BE2C (cell line): ENCODE results near the gene VTI1A.

Experiments
- DNase-seq: peaks from one replicate; pipeline ENCODE4 v3.0.0-alpha.2; 2020
- H3K27me3 ChIP-seq: fragments of 250-450 bp; sonication (Bioruptor Pico); 2 replicates; pipeline ENCODE4 v1.5.1; 2020; ENCODE audit warnings: mild to moderate bottlenecking
- H3K36me3 ChIP-seq: fragments of 250-450 bp; sonication (Bioruptor Pico); 2 replicates; pipeline ENCODE4 v1.5.1; 2020; ENCODE audit warnings: mild to moderate bottlenecking
- H3K4me1 ChIP-seq: fragments of 250-450 bp; sonication (Bioruptor Pico); 2 replicates; pipeline ENCODE4 v1.5.1; 2020
- H3K4me3 ChIP-seq: 2 replicates; pipeline ENCODE4 v1.5.1; 2011; ENCODE audit warnings: low read depth, low read length
- H3K9me3 ChIP-seq: fragments of 250-450 bp; sonication (Bioruptor Pico); 2 replicates; pipeline ENCODE4 v1.5.1; 2020
- CTCF ChIP-seq: IDR thresholded peaks from 2 replicates; pipeline ENCODE4 v1.5.1; 2012; ENCODE audit warnings: mild to moderate bottlenecking, low read depth, low read length

VTI1A gene

GRCh38 chr10:112650588-112651030 is 203.6 kb downstream of the VTI1A start:
- Histone ChIP-seq H3K9me3 (no peaks in the 10 kb centered on the region), H3K4me3 (no peak overlapping the region), H3K36me3 (no peaks in the 10 kb centered on the region), H3K27me3 (no peaks in the 10 kb centered on the region), H3K4me1 (no peaks in the 10 kb centered on the region)
- no peak for TF ChIP-seq CTCF
- DNase-seq: no peak

GRCh38 chr10:112653215-112653614 is 206.2 kb downstream of the VTI1A start:
- no peak for DNase-seq
- no peaks in the 10 kb centered on the region for H3K9me3 ChIP-seq
- no peak for TF ChIP-seq CTCF
- no peaks in the 10 kb centered on the region for H3K4me1 ChIP-seq
- no peak overlapping the region for H3K4me3 ChIP-seq
- H3K27me3 ChIP-seq: no peaks in the 10 kb centered on the region
- H3K36me3 ChIP-seq: no peaks in the 10 kb centered on the region

- H3K9me3 ChIP-seq: no peaks in the 10 kb centered on the region
- no peaks in the 10 kb centered on the region for H3K27me3 ChIP-seq
- H3K4me1 ChIP-seq: no peaks in the 10 kb centered on the region
- H3K4me3 ChIP-seq: no peak overlapping the region
- H3K36me3 ChIP-seq: no peaks in the 10 kb centered on the region
- TF ChIP-seq CTCF: no peak
- no peak for DNase-seq
These were observed 206.8 kb downstream of the VTI1A start for GRCh38 chr10:112653851-112654250.

GRCh38 chr10:112654794-112655193 is 207.8 kb downstream of the VTI1A start:
- no peak for TF ChIP-seq CTCF
- no peaks in the 10 kb centered on the region for H3K36me3 ChIP-seq
- H3K27me3 ChIP-seq: no peaks in the 10 kb centered on the region
- H3K4me3 ChIP-seq: no peak overlapping the region
- DNase-seq: no peak
- H3K4me1 ChIP-seq: no peaks in the 10 kb centered on the region
- H3K9me3 ChIP-seq: no peaks in the 10 kb centered on the region

GRCh38 chr10:112655722-112656121 is 208.7 kb downstream of the VTI1A start:
- Histone ChIP-seq H3K36me3 (no peaks in the 10 kb centered on the region), H3K9me3 (no peaks in the 10 kb centered on the region), H3K4me1 (no peaks in the 10 kb centered on the region), H3K27me3 (no peaks in the 10 kb centered on the region), H3K4me3 (no peak overlapping the region)
- no peak for TF ChIP-seq CTCF
- no peak for DNase-seq

- TF ChIP-seq CTCF: no peak
- no peaks in the 10 kb centered on the region for H3K9me3 ChIP-seq
- no peak overlapping the region for H3K4me3 ChIP-seq
- H3K36me3 ChIP-seq: no peaks in the 10 kb centered on the region
- no peaks in the 10 kb centered on the region for H3K4me1 ChIP-seq
- no peaks in the 10 kb centered on the region for H3K27me3 ChIP-seq
- no peak for DNase-seq
These were observed 211.4 kb downstream of the VTI1A start for GRCh38 chr10:112658465-112658864.
